ENCODE data around the gene CAV2.

CAV2 gene

GRCh38 chr7:116557066-116557585 is 57.6 kb downstream of the CAV2 start:
- Histone ChIP-seq H3K18ac (ENCODE audit: low read length) (no peak overlapping the region), H3K4me2 (ENCODE audit: insufficient read depth, low read length, poor library complexity, severe bottlenecking) (no peak overlapping the region), H3K36me3 (replicated peaks in 1 of 2; ENCODE audit: control insufficient read depth in 2 of 2, insufficient read depth in 2 of 2, low read length in 2 of 2) (no peaks in the 10 kb centered on the region), H2BK120ac (ENCODE audit: low read depth, low read length) (no peak overlapping the region), H3K27ac (replicated peaks; ENCODE audit: low read length) (no peak overlapping the region), H4K91ac (ENCODE audit: low read depth, low read length, poor library complexity) (no peak overlapping the region), H3K9ac (ENCODE audit: low read depth, low read length, poor library complexity) (no peak overlapping the region), H3K9me3 (replicated peaks in 1 of 2; ENCODE audit: control insufficient read depth in 2 of 2, insufficient read depth in 1 of 2, low read depth in 1 of 2, low read length in 2 of 2) (no peaks in the 10 kb centered on the region), H2AK5ac (ENCODE audit: low read depth, low read length) (no peak overlapping the region), H3K79me1 (ENCODE audit: low read depth, low read length) (no peaks in the 10 kb centered on the region), H2AFZ (ENCODE audit: low read length) (no peak overlapping the region), H2BK12ac (ENCODE audit: low read length) (no peak overlapping the region), H3K4me1 (ENCODE audit: control insufficient read depth in 2 of 2, insufficient read depth in 1 of 2, low read depth in 1 of 2, low read length in 2 of 2) (peaks cover 3 to 5% of the 10 kb centered on the region in 2 donors), H2BK5ac (ENCODE audit: low read length) (no peak overlapping the region), H3K4ac (ENCODE audit: low read length) (no peak overlapping the region), H2BK15ac (ENCODE audit: low read length) (no peak overlapping the region), H3K4me3 (ENCODE audit: low read length in 2 of 2) (no peak overlapping the region), H4K8ac (ENCODE audit: low read depth, low read length) (no peak overlapping the region), H3K27me3 (ENCODE audit: control insufficient read depth in 3 of 3, insufficient read depth in 3 of 3, low read depth in 1 of 3, low read length in 3 of 3) (no peaks in the 10 kb centered on the region), H3K23ac (ENCODE audit: low read depth, low read length, poor library complexity) (no peak overlapping the region), H3K14ac (ENCODE audit: low read length) (no peak overlapping the region)
- no peak for DNase-seq (ENCODE audit: low spot score)
- no CpG with 5 or more reads among the region's 3 CpGs for WGBS, 2 donors (ENCODE audit: extremely low coverage in 2 of 2, insufficient read length in 2 of 2, insufficient replicate concordance in 1 of 2)

- no CpG with 5 or more reads among the region's 4 CpGs for WGBS, 2 donors (ENCODE audit: extremely low coverage in 2 of 2, insufficient read length in 2 of 2, insufficient replicate concordance in 1 of 2)
- no peaks in the 10 kb centered on the region for H3K36me3 ChIP-seq (replicated peaks in 1 of 2; ENCODE audit: control insufficient read depth in 2 of 2, insufficient read depth in 2 of 2, low read length in 2 of 2)
- H3K4me1 ChIP-seq (ENCODE audit: control insufficient read depth in 2 of 2, insufficient read depth in 1 of 2, low read depth in 1 of 2, low read length in 2 of 2) = peaks cover 3 to 5% of the 10 kb centered on the region in 2 donors
These were observed 58.4 kb downstream of the CAV2 start for GRCh38 chr7:116557901-116558300.

More at GRCh38 chr7:116557901-116558300, 58.4 kb downstream of the CAV2 start:
- Histone ChIP-seq H3K18ac (ENCODE audit: low read length) (no peak overlapping the region), H3K4me2 (ENCODE audit: insufficient read depth, low read length, poor library complexity, severe bottlenecking) (no peak overlapping the region), H3K23ac (ENCODE audit: low read depth, low read length, poor library complexity) (no peak overlapping the region), H3K79me1 (ENCODE audit: low read depth, low read length) (no peaks in the 10 kb centered on the region), H2AK5ac (ENCODE audit: low read depth, low read length) (no peak overlapping the region), H3K9ac (ENCODE audit: low read depth, low read length, poor library complexity) (no peak overlapping the region), H3K9me3 (replicated peaks in 1 of 2; ENCODE audit: control insufficient read depth in 2 of 2, insufficient read depth in 1 of 2, low read depth in 1 of 2, low read length in 2 of 2) (no peaks in the 10 kb centered on the region), H4K91ac (ENCODE audit: low read depth, low read length, poor library complexity) (no peak overlapping the region), H3K27me3 (ENCODE audit: control insufficient read depth in 3 of 3, insufficient read depth in 3 of 3, low read depth in 1 of 3, low read length in 3 of 3) (no peaks in the 10 kb centered on the region), H3K27ac (replicated peaks; ENCODE audit: low read length) (no peak overlapping the region), H3K14ac (ENCODE audit: low read length) (no peak overlapping the region), H2BK15ac (ENCODE audit: low read length) (no peak overlapping the region), H2BK5ac (ENCODE audit: low read length) (no peak overlapping the region), H2AFZ (ENCODE audit: low read length) (no peak overlapping the region), H4K8ac (ENCODE audit: low read depth, low read length) (no peak overlapping the region), H3K4me3 (ENCODE audit: low read length in 2 of 2) (no peak overlapping the region), H3K4ac (ENCODE audit: low read length) (no peak overlapping the region), H2BK12ac (ENCODE audit: low read length) (no peak overlapping the region), H2BK120ac (ENCODE audit: low read depth, low read length) (no peak overlapping the region)
- DNase-seq (ENCODE audit: low spot score) = no peak

Data from neuronal stem cell (in vitro differentiated cells).